Memory B cell (primary cell): ENCODE data around the gene CAB39L.

Experiments used
- ATAC-seq: fragments of 150-1000 bp; cut with Tn5 transposase; 2 replicates; pipeline ENCODE4 v1.10.0; 2021; ENCODE audit warnings: low read depth, mild to moderate bottlenecking, moderate library complexity
- DNase-seq, 2 donors: peaks; one replicate each; pipeline ENCODE4 v3.0.0; 2022; ENCODE audit warnings: low spot score in 2 of 2
- H3K27ac Mint-ChIP-seq: one replicate; pipeline ENCODE4 v1.8.0; 2022; ENCODE audit warnings: mild to moderate bottlenecking, moderate library complexity, mixed read lengths
- H3K27me3 Mint-ChIP-seq: one replicate; pipeline ENCODE4 v1.8.0; 2022; ENCODE audit warnings: mixed read lengths
- H3K36me3 Mint-ChIP-seq: one replicate; pipeline ENCODE4 v1.8.0; 2022; ENCODE audit warnings: mild to moderate bottlenecking, mixed read lengths
- H3K4me1 Mint-ChIP-seq: one replicate; pipeline ENCODE4 v1.8.0; 2022; ENCODE audit warnings: mixed read lengths
- H3K4me3 Mint-ChIP-seq: one replicate; pipeline ENCODE4 v1.8.0; 2022; ENCODE audit warnings: mild to moderate bottlenecking, moderate library complexity, mixed read lengths
- H3K9me3 Mint-ChIP-seq: one replicate; pipeline ENCODE4 v1.8.0; 2022; ENCODE audit warnings: mixed read lengths

Gene CAB39L

GRCh38 chr13:49452725-49453457, 9.0 kb upstream of the CAB39L start:
- peaks cover 16% of the 10 kb centered on the region for H3K4me1 Mint-ChIP-seq
- no peak for ATAC-seq

GRCh38 chr13:49450105-49450819, 6.4 kb upstream of the CAB39L start:
- Mint-ChIP-seq H3K36me3 (peaks cover 25% of the 10 kb centered on the region), H3K9me3 (no peaks in the 10 kb centered on the region), H3K27me3 (no peaks in the 10 kb centered on the region), H3K27ac (peak overlapping the region; percentile 23), H3K4me3 (no peak overlapping the region), H3K4me1 (peaks cover 20% of the 10 kb centered on the region)
- DNase-seq (no peak), ATAC-seq (no peak)

More at GRCh38 chr13:49452725-49453457, 9.0 kb upstream of the CAB39L start:
- H3K36me3 Mint-ChIP-seq: peaks cover 24% of the 10 kb centered on the region
- no peaks in the 10 kb centered on the region for H3K9me3 Mint-ChIP-seq
- no peak overlapping the region for H3K27ac Mint-ChIP-seq
- no peak for DNase-seq
- no peaks in the 10 kb centered on the region for H3K27me3 Mint-ChIP-seq
- H3K4me3 Mint-ChIP-seq: no peak overlapping the region

GRCh38 chr13:49448753-49449152, 4.9 kb upstream of the CAB39L start:
- DNase-seq: no peak
- no peak for ATAC-seq
- H3K9me3 Mint-ChIP-seq: peaks cover under 1% of the 10 kb centered on the region
- peaks cover 23% of the 10 kb centered on the region for H3K36me3 Mint-ChIP-seq
- H3K27me3 Mint-ChIP-seq: no peaks in the 10 kb centered on the region
- H3K4me3 Mint-ChIP-seq: no peak overlapping the region
- H3K4me1 Mint-ChIP-seq: peaks cover 23% of the 10 kb centered on the region
- H3K27ac Mint-ChIP-seq: peak overlapping the region; percentile 45

GRCh38 chr13:49446473-49446872, 2.6 kb upstream of the CAB39L start:
- Mint-ChIP-seq H3K4me3 (peak overlapping the region; percentile 58), H3K27ac (peak overlapping the region; percentile 96), H3K27me3 (no peaks in the 10 kb centered on the region), H3K4me1 (peaks cover 25% of the 10 kb centered on the region), H3K9me3 (peaks cover 1% of the 10 kb centered on the region), H3K36me3 (peaks cover 17% of the 10 kb centered on the region)
- ATAC-seq (no peak), DNase-seq (no peak)

GRCh38 chr13:49444524-49445395, 896 bp upstream of the CAB39L start:
- Mint-ChIP-seq H3K36me3 (peaks cover 11% of the 10 kb centered on the region), H3K4me3 (peak overlapping the region; percentile 94), H3K27me3 (no peaks in the 10 kb centered on the region), H3K4me1 (peaks cover 26% of the 10 kb centered on the region), H3K27ac (peak overlapping the region; percentile 96), H3K9me3 (peaks cover 1% of the 10 kb centered on the region)
- peak; percentile 32 for ATAC-seq
- peak; percentile 43 to 64 for DNase-seq

- Mint-ChIP-seq H3K4me3 (peak overlapping the region; percentile 94), H3K27me3 (no peaks in the 10 kb centered on the region), H3K36me3 (peaks cover 4% of the 10 kb centered on the region), H3K27ac (peak overlapping the region; percentile 96), H3K9me3 (peaks cover 1% of the 10 kb centered on the region), H3K4me1 (peaks cover 31% of the 10 kb centered on the region)
- ATAC-seq (no peak), DNase-seq (no peak)
Measured at GRCh38 chr13:49443357-49443703, 534 bp downstream of the CAB39L start.

- H3K27me3 Mint-ChIP-seq: no peaks in the 10 kb centered on the region
- DNase-seq (no peak), ATAC-seq (no peak)
- H3K36me3 Mint-ChIP-seq: peaks cover 4% of the 10 kb centered on the region
- no peak overlapping the region for H3K27ac Mint-ChIP-seq
- no peak overlapping the region for H3K4me3 Mint-ChIP-seq
- H3K9me3 Mint-ChIP-seq: peaks cover 1% of the 10 kb centered on the region
- H3K4me1 Mint-ChIP-seq: peaks cover 28% of the 10 kb centered on the region
Measured at GRCh38 chr13:49441846-49442245, 2.0 kb downstream of the CAB39L start.

GRCh38 chr13:49441312-49441711, 2.6 kb downstream of the CAB39L start:
- no peak overlapping the region for H3K4me3 Mint-ChIP-seq
- peaks cover 2% of the 10 kb centered on the region for H3K36me3 Mint-ChIP-seq
- DNase-seq (no peak), ATAC-seq (no peak)
- peaks cover 25% of the 10 kb centered on the region for H3K4me1 Mint-ChIP-seq
- H3K27ac Mint-ChIP-seq: no peak overlapping the region
- peaks cover 1% of the 10 kb centered on the region for H3K9me3 Mint-ChIP-seq
- no peaks in the 10 kb centered on the region for H3K27me3 Mint-ChIP-seq

- Mint-ChIP-seq H3K4me3 (no peak overlapping the region), H3K36me3 (peaks cover 2% of the 10 kb centered on the region), H3K9me3 (peaks cover 1% of the 10 kb centered on the region), H3K27ac (no peak overlapping the region), H3K27me3 (no peaks in the 10 kb centered on the region), H3K4me1 (peaks cover 17% of the 10 kb centered on the region)
- DNase-seq (peak in 1 of 2 donors; percentile 3), ATAC-seq (no peak)
Measured at GRCh38 chr13:49439609-49440008, 4.3 kb downstream of the CAB39L start.

- no peaks in the 10 kb centered on the region for H3K9me3 Mint-ChIP-seq
- peaks cover 14% of the 10 kb centered on the region for H3K4me1 Mint-ChIP-seq
- no peaks in the 10 kb centered on the region for H3K27me3 Mint-ChIP-seq
- no peak overlapping the region for H3K4me3 Mint-ChIP-seq
- peaks cover 4% of the 10 kb centered on the region for H3K36me3 Mint-ChIP-seq
- no peak overlapping the region for H3K27ac Mint-ChIP-seq
- ATAC-seq: no peak
- DNase-seq: no peak
Measured at GRCh38 chr13:49437705-49438104, 6.2 kb downstream of the CAB39L start.

GRCh38 chr13:49436890-49437289, 7.0 kb downstream of the CAB39L start:
- Mint-ChIP-seq H3K4me1 (peaks cover 14% of the 10 kb centered on the region), H3K36me3 (peaks cover 6% of the 10 kb centered on the region), H3K27me3 (no peaks in the 10 kb centered on the region), H3K27ac (no peak overlapping the region), H3K4me3 (no peak overlapping the region), H3K9me3 (no peaks in the 10 kb centered on the region)
- ATAC-seq (no peak), DNase-seq (no peak)

- no peaks in the 10 kb centered on the region for H3K27me3 Mint-ChIP-seq
- no peak overlapping the region for H3K4me3 Mint-ChIP-seq
- peaks cover 14% of the 10 kb centered on the region for H3K4me1 Mint-ChIP-seq
- H3K27ac Mint-ChIP-seq: no peak overlapping the region
- H3K9me3 Mint-ChIP-seq: no peaks in the 10 kb centered on the region
- H3K36me3 Mint-ChIP-seq: peaks cover 7% of the 10 kb centered on the region
- DNase-seq: no peak
- ATAC-seq: no peak
Measured at GRCh38 chr13:49435992-49436391, 7.9 kb downstream of the CAB39L start.

GRCh38 chr13:49429121-49429520, 14.7 kb downstream of the CAB39L start:
- Mint-ChIP-seq H3K27ac (no peak overlapping the region), H3K36me3 (peaks cover 12% of the 10 kb centered on the region), H3K27me3 (no peaks in the 10 kb centered on the region), H3K4me3 (no peak overlapping the region), H3K9me3 (no peaks in the 10 kb centered on the region), H3K4me1 (no peaks in the 10 kb centered on the region)
- ATAC-seq: no peak
- no peak for DNase-seq
